GM19351 (cell line): ENCODE data around the gene FFAR2.
A peak's percentile ranks its signal among the peaks of the same experiment; 100 is the strongest.
"Not testable (repeated sequence)": the region's sequence is repeated elsewhere in the genome, so short reads cannot be mapped to it uniquely, and the experiment has no call there.

Source experiments
- ATAC-seq: cut with Tn5 transposase; IDR thresholded peaks from one replicate; pipeline ENCODE4 v1.9.1; 2021; ENCODE audit warnings: mild to moderate bottlenecking, moderate library complexity; ENCODE audit not compliant: unreplicated experiment

The FFAR2 gene

DNA sequence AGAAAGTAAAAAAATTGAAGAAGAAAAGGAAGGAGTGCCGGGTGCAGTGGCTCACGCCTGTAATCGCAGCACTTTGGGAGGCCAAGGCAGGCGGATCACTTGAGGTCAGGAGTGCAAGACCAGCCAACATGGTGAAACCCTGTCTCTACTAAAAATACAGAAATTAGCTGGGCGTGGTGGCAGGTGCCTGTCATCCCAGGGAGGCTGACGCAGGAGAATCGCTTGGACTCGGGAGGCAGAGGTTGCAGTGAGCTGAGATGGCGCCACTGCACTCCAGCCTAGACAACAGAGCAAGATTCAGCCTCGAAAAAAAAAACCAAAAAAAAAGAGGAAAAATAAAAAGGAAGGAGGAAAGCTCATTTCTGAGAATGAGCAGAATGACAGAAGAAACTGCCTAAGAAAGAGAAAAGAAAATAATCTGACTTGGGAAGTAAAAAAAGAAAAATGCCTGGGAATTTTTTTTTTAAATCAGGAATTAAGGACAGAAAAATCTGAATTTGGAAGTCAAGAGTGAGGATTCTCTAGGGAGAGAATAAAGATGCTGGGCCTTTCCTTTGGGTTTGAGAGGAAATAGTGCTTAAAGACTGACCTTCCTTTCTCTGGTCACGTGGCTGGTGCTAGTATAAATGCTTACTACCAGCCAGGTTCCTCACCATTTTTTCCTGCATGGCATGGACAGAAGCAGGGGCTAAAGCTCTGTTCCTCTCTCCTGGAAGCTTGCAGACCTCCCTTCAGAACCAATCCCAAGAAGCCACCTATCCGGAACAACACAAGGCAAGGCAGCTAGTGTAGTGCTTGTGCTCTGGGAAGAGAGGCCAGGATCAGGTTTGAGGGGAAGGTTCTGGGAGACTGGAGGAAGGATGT lies at the start of gene FFAR2:
FFAR2 (plus strand) TSS at position 652 of the 864 bp plus-strand sequence. CDS start 1,458 bp downstream, outside the sequence.
- no peak for ATAC-seq

DNA sequence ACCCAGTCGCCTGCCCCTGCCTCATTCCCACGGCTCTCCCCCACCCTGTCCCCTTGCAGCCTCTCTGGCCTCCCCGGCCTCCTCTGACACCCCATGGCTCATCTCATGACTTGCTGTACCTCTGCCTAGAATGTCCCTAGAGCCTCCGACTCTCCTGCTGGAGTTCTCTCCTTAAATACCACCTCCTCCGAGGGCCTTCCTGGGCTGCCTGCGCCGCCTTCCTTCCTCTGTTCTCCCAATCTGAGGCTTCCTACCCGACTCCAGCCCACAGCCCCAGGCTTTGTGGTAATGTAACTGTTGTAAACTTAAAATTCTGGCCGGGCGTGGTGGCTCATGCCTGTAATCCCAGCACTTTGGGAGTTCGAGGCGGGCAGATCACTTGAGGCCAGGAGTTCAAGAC lies 49.5 kb upstream of the FFAR2 start:
- no peak for ATAC-seq

DNA sequence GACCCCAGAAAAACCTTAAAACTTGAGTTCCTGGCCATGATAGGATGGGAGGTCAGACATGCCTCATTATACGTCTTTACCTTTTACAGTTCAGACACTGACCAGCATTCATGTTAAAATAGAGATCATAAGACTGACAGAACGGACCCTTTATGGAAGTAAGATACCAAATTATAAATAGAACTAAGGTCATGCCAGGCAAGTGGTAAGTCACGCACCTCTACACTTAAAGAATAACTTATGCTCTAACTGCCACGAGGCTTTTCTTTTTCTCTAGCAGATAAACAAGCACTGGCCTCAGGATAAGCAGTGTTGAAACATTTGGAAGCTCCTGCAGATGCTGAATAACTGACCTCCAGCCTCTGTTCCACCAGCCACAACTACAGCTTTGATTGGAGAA lies 48.8 kb upstream of the FFAR2 start:
- no peak for ATAC-seq

DNA sequence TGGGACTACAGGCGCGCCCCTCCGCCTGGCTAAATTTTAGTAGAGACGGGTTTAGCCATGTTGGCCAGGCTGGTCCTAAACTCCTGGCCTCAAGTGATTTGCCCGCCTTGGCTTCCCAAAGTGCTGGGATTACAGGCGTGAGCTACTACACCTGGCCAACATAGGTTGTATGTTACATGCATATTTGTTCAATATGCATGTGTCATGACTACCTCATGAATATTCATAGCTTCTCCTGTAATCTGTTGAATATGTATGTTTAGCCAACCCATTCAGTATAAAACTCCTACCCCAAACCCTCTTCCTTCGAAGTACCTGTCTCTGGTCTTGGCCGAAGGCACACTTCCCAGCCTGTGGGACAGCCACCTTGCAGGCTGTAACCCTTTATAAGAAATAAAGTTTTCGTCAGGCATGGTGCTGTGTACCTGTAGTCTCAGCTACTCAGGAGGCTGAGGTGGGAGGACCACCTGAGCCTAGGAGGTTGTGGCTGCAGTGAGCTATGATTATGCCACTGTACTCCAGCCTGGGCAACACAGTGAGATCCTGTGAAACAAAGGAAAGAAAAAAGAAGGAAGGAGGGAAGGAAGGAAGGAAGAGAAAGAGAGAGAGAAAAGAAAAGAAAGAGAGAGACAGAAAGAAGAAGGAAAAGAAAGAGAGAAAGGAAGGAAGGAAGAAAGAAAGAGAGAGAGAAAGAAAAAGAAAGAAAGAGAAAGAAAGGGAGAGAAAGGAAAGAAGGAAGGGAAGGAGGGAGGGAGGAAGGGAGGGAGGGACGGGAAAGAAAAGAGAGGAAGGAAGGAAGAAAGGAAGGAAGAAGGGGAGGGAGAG lies 47.9 kb upstream of the FFAR2 start:
- no peak for ATAC-seq

DNA sequence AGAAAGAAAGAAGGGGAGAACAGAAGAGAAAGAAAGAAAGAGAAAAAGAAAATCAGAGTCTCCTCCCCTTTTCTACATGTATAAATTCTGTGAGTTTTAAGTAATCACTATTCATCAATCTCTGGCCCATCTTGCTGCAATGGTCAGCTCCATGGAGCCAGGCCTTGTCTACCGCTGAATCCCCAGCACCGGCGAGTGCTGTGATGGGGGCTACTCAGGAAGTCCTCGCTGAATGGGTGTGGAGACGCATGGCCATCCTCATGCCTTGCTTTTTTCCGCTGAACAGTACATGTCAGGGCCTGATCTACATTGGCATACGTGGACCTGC lies 47.3 kb upstream of the FFAR2 start:
- no peak for ATAC-seq

DNA sequence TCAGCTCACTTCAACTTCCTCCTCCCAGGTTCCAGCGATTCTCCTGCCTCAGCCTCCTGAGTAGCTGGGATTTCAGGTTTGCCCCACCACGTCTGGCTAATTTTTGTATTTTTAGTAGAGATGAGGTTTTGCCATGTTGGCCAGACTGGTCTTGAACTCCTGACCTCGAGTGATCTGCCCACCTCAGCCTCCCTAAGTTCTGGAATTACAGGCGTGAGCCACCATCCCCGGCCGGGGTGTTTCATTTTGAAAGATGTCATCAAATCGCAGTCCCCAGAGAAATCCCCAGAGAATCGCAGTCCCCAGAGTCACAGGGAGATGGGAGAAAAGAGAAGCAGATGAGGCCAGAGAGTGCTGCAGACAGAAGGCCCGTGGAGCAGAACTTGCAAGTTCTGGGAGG lies 46.6 kb upstream of the FFAR2 start:
- ATAC-seq, result not testable (repeated sequence)

DNA sequence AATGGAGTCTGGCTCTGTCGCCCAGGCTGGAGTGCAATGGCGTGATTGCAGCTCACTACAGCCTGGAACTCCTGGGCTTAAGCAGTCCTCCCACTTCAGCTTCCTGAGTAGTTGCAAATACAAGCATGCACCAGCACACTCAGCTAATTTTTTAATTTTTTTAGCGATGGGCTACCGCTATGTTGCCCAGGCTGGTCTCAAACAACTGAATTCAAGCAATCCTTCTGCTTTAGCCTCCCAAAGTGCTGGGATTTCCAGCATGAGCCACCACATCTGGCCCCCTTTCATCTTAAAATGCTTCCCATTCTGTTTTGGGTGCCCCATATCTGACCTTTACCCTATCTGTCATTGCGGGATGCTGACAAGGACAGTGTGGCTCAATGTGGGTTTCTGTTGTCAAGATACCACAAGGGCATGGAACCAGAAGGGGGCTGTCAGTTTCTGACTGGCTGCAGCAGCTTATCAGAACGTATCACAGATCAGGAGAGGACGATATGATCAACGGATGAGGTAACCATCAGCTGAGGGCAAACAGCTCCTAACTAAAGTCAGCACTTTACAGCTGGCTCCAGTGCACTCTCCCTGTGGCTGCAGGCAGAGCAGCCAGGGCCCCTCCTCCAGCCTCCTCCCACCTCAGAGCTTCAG lies 44.8 kb upstream of the FFAR2 start:
- ATAC-seq, result no peak

DNA sequence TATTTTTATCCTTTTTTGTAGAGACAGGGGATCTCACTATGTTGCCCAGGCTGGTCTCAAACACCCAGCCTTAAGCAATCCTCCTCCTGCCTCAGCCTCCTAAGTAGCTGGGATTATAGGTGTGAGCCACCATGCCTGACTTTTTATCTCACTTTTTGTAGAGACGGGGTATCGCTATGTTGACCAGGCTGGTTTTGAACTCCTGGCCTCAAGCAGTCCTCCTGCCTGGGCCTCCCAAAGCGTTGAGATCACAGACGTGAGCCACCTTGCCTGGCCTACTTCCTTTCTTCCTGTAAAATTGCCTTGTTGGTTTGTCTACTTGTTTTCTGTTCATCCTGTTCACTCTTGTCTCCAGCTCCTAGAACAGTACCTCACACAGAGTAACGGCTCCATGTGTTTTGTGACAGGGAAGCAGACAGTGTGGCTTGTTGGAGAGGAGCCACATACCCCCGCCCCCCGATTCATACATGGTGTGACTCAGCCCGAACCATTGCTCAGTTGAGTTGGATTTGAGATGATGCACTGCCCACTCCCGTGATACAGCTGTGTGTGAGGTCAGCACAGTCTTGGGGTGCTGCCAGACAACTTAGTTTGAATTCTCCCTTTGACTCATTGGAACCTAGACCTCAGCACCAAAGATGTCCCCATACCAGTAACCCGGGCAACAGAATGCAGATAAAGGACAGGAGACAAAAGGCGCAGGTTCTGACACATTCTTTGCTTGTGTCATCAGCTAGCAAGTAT lies 43.0 kb upstream of the FFAR2 start:
- ATAC-seq, result peak; percentile 86

DNA sequence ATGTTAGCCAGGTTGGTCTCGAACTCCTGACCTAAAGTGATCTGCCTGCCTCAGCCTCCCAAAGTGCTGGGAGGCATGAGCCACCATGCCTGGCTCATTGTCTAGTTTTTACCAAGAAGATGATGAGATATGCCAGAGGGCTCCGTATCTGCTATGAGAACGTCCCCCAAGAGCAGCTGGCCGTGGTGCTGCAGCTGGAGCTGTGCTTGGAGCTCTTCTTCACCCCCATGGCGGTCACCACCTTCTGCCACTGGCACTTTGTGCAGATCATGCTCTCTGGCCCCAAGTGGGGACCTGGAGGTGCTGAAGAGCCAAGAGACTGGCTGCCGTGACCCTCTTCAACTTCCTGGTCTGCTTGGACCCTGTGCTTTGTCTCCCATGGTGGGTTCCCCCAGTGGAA lies 40.4 kb upstream of the FFAR2 start:
- no peak for ATAC-seq

DNA sequence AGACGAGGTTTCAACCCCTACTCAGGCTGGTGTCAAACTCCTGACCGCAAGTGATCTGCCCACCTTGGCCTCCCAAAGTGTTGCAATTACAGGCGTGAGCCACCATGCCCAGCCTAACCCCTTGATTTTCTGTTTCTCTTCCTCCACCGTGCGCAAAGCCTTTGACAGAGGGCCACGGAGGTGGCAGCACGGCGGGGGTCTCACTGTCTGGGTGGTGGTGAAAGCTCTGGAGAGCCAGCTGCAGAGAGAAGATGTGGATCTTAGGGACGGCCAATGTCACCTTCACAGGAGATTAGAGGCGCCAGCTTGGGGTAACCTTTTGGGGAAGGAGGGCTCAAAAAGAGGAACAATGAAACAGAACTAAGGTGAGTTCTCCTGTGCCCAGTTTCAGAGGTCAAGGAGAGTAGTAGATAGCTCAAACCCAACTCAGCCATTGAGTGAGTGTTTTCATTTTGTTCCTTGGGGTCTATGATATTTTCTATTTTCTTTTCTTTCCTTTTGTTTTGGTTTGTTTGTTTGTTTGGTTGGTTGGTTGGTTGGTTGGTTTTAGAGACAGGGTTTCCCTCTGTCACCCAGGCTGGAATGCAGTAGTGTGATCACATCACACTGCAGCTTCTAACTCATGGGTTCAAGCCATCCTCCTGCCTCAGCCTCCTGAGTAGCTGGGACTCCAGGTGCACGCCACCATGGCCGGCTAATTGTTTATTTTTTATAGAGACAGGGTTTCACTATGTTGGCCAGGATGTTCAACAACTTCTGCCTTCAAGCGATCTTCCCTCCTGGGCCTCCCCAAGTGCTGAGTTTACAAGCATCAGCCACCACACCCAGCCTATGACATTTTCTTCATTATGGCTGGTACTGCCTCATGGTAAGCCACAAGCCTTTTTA lies 39.5 kb upstream of the FFAR2 start:
- ATAC-seq, result peak; percentile 63

DNA sequence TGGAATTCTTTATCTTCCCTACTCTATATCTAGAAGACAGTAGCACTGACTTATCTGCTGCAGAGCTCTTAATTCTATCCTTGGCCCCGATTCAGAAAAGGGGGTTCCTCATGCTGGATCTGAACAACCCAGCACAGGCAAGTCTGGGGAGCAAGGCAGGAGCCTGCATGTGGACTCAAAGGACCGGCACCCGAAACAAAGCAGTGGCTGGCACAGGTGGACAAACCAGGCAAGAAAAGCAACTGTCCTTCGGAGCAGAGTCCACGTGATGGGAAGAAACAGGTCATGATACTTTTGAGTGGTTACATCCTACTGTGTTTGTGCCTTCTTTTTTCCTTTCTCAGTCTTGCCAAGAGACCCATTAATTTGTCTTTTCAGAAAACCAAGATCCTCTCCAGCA lies 38.9 kb upstream of the FFAR2 start:
- no peak for ATAC-seq

DNA sequence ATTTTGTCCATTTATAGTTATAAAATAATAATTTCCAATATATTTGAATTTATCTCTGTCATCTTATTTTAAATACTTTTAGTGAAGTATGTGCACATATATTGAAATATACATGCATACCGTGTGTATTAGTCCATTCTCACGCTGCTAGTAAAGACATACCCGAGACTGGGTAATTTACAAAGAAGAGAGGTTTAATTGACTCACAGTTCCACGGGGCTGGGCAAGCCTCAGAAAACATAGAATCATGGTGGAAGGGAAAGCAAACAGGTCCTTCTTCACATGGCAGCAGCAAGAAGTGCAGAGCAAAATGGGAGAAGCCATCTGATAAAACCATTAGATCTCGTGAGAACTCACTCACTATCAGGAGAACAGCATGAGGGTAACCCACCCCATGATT lies 37.6 kb upstream of the FFAR2 start:
- ATAC-seq, result no peak

DNA sequence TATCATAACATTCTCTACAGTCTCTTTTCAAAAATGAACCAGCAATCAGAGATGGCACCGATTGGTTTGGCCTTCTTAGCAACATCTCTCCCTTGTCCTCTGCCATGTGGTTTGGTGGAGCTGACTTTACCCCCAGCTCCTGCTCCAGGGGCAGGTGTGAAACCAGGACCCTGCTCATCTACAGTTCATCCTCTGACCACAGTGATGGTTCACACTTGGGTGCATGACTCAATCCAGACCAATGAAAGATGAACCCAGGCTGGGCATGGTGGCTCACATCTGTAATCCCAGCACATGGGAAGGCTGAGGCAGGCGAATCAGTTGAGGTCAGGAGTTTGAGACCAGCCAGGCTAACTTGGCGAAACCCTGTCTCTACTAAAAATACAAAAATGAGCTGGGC lies 33.6 kb upstream of the FFAR2 start:
- no peak for ATAC-seq

DNA sequence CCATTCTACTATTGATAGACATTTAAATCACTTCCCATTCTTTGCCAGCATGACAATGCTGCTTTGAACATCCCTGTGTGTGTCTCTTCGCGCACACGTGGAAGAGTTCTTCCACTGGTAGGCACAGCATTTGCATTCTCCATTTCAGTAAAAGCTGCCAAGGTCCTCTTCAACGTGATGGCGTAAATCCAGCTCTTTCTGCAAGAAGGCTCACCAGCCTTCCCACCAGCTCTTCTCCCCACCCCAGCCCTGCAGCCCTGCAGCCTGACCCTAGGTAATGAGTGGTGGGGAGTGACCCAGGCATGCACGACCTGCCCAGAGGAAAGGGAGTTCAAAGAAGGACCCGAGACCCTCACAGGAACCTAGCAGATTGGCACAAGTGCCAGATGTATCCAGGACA lies 31.7 kb upstream of the FFAR2 start:
- no peak for ATAC-seq

DNA sequence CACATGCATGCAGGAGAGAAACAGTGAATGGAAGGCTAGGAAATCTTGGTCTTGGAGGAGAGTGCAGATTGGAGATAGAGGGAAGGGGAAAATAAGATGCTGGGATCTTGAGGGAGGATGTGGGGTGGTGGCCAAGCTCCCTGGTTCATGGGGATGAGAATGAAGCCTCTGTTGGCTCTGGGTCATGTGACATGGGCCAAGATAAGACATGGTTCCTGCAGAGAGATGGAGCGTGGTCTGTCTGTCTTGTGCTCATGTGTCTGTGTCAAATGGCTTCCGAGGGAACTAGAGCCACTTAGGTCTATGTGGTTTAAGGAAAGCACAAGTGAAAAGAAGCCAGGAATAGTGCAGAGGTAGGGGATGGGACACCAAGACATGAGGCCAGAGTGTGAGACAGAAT lies 30.8 kb upstream of the FFAR2 start:
- ATAC-seq, result no peak

DNA sequence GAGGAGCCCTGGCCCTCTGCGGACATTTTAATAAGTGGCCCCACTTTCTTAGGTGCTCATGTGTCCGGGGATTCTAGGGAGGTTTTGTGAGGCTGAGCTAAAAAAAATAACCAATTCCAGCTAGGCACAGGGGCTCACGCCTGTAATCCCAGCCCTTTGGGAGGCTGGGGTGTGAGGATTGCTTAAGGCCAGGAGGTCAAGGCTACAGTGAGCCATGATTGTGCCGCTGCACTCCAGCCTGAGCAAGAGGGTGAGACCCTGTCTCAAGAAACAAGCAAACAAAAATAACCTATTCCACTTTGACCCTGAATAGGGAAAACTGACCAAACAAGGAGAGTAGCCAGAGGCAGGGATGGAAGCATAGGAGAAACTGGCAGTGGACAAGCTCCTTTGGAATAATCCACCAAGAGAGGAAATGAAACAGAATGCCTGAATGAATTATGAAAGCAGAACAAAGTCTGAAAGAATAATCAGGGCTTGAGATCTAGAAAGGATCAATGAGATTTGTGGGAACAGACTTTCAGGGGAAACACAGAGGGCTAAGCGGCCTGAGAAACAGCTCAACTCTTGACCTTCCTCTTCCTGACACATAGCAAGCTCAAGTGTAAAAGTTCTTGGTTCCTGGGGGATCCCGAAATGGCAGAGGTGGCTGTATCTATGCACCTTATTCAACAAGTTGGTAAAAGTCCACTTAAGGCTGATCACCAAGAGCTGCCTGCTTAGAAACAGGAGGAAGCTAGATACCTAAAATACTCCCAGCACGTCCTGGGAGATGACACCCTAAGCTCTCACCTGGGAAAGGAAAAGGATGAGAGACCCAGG lies 30.1 kb upstream of the FFAR2 start:
- ATAC-seq, result no peak

DNA sequence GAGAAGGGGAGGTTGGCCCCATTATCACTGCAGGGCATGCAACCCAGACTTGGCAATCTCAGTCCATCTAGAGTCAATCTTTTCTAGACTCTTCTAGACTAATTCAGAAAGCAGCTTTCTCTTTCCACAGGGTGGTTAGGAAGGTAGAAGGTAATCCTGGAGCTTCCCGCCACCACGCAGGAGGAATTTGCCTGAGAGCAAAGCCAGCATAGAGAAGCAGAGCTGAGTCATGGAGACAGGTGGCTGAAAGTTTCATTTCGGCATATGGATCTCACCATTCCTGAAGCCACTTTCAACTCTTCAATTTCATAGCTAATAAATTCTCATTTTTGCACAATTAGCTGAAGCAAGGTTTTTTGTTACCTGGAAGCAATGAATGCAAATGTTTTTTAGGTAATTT lies 29.0 kb upstream of the FFAR2 start:
- no peak for ATAC-seq

DNA sequence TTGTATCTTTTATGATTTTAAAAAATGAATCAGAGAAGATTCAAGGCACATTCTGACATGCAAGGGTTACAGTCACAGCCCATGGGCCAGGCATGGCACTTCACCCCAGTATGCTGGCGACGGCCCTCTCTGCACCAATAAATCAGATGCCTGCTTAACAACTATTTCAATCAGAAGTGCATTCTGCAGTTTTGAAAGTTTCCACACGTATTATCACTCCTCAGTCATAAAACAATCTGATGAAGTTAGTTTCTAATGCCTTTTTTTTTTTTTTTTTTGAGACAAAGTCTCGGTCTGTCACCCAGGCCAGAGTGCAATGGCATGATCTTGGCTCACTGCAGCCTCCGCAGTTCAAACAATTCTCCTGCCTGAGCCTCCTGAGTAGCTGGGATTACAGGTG lies 28.3 kb upstream of the FFAR2 start:
- no peak for ATAC-seq

DNA sequence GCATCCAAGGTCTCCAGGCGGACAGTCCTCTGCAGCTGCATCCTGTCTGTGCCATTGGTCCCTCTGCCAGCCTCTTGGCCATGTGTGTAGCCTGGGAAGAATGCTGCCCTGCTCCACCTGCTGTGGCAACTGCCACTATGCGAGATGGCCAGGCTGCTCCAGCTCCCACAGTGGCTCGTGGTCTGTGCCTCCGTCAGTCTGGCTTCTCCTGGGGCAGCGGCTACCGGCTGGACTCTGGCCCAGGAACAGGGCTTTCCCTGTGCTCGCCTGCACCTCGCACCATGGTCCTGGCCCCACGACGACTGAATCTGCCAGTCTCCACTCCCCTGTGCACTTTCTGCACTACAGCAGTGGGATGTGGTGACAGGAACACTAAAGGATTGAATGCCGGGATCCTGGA lies 26.7 kb upstream of the FFAR2 start:
- ATAC-seq, result no peak
